ENCODE data around the gene EXOC3L2.

Gene EXOC3L2

GRCh38 chr19:45218911-45219743, 26.1 kb downstream of the EXOC3L2 start:
- DNase-seq (ENCODE audit: low read depth in 2 of 2), result no peak

GRCh38 chr19:45218426-45218825, 26.8 kb downstream of the EXOC3L2 start:
- DNase-seq (ENCODE audit: low read depth in 2 of 2), result no peak

GRCh38 chr19:45217957-45218334, 27.3 kb downstream of the EXOC3L2 start:
- no peak for DNase-seq (ENCODE audit: low read depth in 2 of 2)

- DNase-seq (ENCODE audit: low read depth in 2 of 2), result no peak
These were observed 27.8 kb downstream of the EXOC3L2 start for GRCh38 chr19:45217193-45217956.

GRCh38 chr19:45216667-45217066, 28.5 kb downstream of the EXOC3L2 start:
- no peak for DNase-seq (ENCODE audit: low read depth in 2 of 2)

GRCh38 chr19:45215391-45216191, 29.6 kb downstream of the EXOC3L2 start:
- DNase-seq (ENCODE audit: low read depth in 2 of 2), result no peak

GRCh38 chr19:45213031-45213430, 32.2 kb downstream of the EXOC3L2 start:
- DNase-seq (ENCODE audit: low read depth in 2 of 2), result no peak

GRCh38 chr19:45211751-45212381, 33.3 kb downstream of the EXOC3L2 start:
- DNase-seq (ENCODE audit: low read depth in 2 of 2), result no peak

- no peak for DNase-seq (ENCODE audit: low read depth in 2 of 2)
These were observed 38.9 kb downstream of the EXOC3L2 start for GRCh38 chr19:45206328-45206727.

- DNase-seq (ENCODE audit: low read depth in 2 of 2), result no peak
These were observed 39.4 kb downstream of the EXOC3L2 start for GRCh38 chr19:45205810-45206209.

GRCh38 chr19:45202637-45203036, 42.6 kb downstream of the EXOC3L2 start:
- DNase-seq (ENCODE audit: low read depth in 2 of 2), result no peak

- DNase-seq (ENCODE audit: low read depth in 2 of 2), result no peak
These were observed 44.6 kb downstream of the EXOC3L2 start for GRCh38 chr19:45200568-45200967.

GRCh38 chr19:45195764-45196163, 49.4 kb downstream of the EXOC3L2 start:
- no peak for DNase-seq (ENCODE audit: low read depth in 2 of 2)

- DNase-seq (ENCODE audit: low read depth in 2 of 2), result no peak
These were observed 53.8 kb downstream of the EXOC3L2 start for GRCh38 chr19:45191375-45191774.

GRCh38 chr19:45189971-45190370, 55.2 kb downstream of the EXOC3L2 start:
- DNase-seq (ENCODE audit: low read depth in 2 of 2), result no peak

GRCh38 chr19:45187421-45188100, 57.6 kb downstream of the EXOC3L2 start:
- DNase-seq (ENCODE audit: low read depth in 2 of 2), result no peak

GRCh38 chr19:45186509-45187334, 58.5 kb downstream of the EXOC3L2 start:
- DNase-seq (ENCODE audit: low read depth in 2 of 2), result no peak

- no peak for DNase-seq (ENCODE audit: low read depth in 2 of 2)
These were observed 61.1 kb downstream of the EXOC3L2 start for GRCh38 chr19:45184115-45184514.

GRCh38 chr19:45182758-45183157, 62.4 kb downstream of the EXOC3L2 start:
- DNase-seq (ENCODE audit: low read depth in 2 of 2), result no peak

- DNase-seq (ENCODE audit: low read depth in 2 of 2), result no peak
These were observed 64.3 kb downstream of the EXOC3L2 start for GRCh38 chr19:45180936-45181335.

All from activated CD4-positive, alpha-beta T cell treated with anti-CD3 and anti-CD28 coated beads for 24 hours (primary cell).